ENCODE data around the gene NFAM1.

Gene NFAM1

GRCh38 chr22:42335839-42336378, 96.3 kb downstream of the NFAM1 start:
- no peak for DNase-seq (ENCODE audit: low read depth in 2 of 2)

DNA sequence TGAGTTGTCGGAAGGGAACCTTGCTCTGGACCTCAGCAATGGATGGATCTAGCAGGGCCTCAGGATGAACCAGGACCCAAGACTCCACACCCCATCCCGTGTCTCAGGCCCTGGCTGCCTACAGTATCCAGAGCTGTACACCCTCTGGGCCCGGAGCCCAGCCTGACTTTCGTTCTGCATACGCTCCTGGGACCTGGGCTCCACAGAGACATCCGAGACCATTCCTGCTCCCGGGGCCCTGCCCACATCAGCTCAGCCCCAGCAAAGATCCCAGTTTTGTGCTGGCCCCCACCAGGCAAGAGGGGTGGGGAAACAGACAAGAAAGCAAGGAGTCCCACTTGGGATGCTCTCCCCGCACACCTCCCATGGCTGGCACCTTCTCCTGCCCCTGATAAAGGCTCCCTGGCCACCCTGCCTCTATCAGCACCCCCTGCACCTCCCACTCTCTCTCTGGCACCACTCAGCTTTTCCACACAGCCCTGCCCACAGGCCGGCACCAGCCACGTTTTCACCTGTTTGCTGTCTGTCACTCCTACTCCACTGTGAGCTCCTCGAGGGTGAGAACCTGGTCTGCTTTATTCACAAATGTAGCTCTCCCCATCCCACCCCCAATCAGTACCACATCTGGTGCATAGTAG, 97.2 kb downstream of the NFAM1 start:
- no peak for DNase-seq (ENCODE audit: low read depth in 2 of 2)

DNA sequence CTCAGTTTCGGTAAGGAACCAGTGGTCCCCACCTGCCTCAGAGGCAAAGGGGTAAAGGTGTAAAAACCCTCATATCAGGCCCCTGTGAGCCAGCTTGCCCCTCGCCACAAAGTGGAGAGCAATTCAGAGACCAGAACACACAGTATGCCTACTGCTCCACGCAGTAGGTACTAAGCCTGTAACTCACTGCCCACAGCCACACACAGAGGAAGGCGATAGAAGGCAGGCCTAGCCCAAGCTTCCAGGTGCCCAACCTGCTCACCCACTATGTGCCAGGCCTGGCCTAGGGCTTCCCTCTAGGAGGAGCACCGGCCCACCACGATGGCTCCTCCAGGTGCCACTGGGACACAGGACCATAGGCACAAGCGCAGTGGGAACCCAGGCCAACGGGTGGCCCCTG, 98.7 kb downstream of the NFAM1 start:
- no peak for DNase-seq (ENCODE audit: low read depth in 2 of 2)

- DNase-seq (ENCODE audit: low read depth in 2 of 2), result no peak
These were observed 100.1 kb downstream of the NFAM1 start for GRCh38 chr22:42332089-42332488.

DNA sequence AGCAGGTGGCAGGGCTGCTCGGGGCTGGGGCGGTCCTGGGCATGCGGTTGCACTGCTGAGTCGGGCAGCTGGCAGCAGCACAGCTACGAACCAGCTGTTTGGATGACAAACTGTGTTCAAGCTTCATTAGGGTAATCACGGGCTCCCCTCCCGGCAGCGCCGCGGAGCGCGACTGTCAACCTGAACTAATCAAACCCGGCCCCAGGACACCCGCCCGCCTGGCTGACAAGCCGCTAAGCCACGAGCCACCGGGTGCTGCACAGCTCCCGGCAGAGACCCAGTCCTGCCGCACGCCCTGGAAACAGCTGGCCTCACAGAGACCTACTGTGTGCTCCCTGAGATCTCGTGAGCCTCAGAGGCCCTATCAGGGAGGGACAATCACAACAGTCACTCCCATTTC, 101.2 kb downstream of the NFAM1 start:
- DNase-seq (ENCODE audit: low read depth in 2 of 2), result no peak
